ENCODE measurements around the gene ZFP36L1.

DNA sequence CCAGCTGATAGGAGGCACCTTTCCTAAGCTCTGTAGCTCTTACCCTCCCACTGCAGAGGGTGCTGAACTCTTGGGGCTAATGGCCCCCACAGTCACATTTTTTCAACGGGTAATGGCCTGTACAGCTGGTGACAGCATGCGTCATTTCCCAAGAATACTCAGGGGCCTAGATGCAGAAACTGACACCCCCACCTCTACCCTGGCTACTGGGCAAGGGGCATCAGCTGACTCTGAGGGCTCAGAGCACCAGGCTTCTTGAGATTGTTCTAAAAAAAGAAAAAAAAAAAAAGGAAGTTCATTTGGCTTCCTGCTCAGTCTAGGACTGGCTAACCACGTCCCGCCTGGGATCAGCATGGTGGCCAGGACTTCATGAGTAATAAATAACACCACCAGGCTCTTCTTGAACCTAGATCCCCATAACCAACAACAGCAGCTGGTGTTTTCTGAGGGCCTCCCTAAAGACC is 35.2 kb downstream of the ZFP36L1 start:
- TF ChIP-seq, protein P1, sequence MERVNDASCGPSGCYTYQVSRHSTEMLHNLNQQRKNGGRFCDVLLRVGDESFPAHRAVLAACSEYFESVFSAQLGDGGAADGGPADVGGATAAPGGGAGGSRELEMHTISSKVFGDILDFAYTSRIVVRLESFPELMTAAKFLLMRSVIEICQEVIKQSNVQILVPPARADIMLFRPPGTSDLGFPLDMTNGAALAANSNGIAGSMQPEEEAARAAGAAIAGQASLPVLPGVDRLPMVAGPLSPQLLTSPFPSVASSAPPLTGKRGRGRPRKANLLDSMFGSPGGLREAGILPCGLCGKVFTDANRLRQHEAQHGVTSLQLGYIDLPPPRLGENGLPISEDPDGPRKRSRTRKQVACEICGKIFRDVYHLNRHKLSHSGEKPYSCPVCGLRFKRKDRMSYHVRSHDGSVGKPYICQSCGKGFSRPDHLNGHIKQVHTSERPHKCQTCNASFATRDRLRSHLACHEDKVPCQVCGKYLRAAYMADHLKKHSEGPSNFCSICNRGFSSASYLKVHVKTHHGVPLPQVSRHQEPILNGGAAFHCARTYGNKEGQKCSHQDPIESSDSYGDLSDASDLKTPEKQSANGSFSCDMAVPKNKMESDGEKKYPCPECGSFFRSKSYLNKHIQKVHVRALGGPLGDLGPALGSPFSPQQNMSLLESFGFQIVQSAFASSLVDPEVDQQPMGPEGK (CRISPR knock-in tag; IDR thresholded peaks at IDR 0.05; ENCODE audit: borderline replicate concordance), result no peak
- TF ChIP-seq ZFP30 (CRISPR knock-in tag; IDR thresholded peaks at IDR 0.05), result no peak
- no peak for TF ChIP-seq ARNTL (CRISPR knock-in tag; IDR thresholded peaks at IDR 0.05; ENCODE audit: borderline replicate concordance, low read depth)
- TF ChIP-seq, protein P2, sequence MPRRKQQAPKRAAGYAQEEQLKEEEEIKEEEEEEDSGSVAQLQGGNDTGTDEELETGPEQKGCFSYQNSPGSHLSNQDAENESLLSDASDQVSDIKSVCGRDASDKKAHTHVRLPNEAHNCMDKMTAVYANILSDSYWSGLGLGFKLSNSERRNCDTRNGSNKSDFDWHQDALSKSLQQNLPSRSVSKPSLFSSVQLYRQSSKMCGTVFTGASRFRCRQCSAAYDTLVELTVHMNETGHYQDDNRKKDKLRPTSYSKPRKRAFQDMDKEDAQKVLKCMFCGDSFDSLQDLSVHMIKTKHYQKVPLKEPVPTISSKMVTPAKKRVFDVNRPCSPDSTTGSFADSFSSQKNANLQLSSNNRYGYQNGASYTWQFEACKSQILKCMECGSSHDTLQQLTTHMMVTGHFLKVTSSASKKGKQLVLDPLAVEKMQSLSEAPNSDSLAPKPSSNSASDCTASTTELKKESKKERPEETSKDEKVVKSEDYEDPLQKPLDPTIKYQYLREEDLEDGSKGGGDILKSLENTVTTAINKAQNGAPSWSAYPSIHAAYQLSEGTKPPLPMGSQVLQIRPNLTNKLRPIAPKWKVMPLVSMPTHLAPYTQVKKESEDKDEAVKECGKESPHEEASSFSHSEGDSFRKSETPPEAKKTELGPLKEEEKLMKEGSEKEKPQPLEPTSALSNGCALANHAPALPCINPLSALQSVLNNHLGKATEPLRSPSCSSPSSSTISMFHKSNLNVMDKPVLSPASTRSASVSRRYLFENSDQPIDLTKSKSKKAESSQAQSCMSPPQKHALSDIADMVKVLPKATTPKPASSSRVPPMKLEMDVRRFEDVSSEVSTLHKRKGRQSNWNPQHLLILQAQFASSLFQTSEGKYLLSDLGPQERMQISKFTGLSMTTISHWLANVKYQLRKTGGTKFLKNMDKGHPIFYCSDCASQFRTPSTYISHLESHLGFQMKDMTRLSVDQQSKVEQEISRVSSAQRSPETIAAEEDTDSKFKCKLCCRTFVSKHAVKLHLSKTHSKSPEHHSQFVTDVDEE (CRISPR knock-in tag; IDR thresholded peaks at IDR 0.05), result no peak
- TF ChIP-seq, protein P3, sequence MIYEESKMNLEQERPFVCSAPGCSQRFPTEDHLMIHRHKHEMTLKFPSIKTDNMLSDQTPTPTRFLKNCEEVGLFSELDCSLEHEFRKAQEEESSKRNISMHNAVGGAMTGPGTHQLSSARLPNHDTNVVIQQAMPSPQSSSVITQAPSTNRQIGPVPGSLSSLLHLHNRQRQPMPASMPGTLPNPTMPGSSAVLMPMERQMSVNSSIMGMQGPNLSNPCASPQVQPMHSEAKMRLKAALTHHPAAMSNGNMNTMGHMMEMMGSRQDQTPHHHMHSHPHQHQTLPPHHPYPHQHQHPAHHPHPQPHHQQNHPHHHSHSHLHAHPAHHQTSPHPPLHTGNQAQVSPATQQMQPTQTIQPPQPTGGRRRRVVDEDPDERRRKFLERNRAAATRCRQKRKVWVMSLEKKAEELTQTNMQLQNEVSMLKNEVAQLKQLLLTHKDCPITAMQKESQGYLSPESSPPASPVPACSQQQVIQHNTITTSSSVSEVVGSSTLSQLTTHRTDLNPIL (CRISPR knock-in tag; IDR thresholded peaks at IDR 0.05; ENCODE audit: low read depth), result no peak
- TF ChIP-seq, protein P4, sequence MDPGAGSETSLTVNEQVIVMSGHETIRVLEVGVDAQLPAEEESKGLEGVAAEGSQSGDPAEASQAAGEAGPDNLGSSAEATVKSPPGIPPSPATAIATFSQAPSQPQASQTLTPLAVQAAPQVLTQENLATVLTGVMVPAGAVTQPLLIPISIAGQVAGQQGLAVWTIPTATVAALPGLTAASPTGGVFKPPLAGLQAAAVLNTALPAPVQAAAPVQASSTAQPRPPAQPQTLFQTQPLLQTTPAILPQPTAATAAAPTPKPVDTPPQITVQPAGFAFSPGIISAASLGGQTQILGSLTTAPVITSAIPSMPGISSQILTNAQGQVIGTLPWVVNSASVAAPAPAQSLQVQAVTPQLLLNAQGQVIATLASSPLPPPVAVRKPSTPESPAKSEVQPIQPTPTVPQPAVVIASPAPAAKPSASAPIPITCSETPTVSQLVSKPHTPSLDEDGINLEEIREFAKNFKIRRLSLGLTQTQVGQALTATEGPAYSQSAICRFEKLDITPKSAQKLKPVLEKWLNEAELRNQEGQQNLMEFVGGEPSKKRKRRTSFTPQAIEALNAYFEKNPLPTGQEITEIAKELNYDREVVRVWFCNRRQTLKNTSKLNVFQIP (CRISPR knock-in tag; IDR thresholded peaks at IDR 0.05; ENCODE audit: borderline replicate concordance, low read depth), result no peak
- TF ChIP-seq ESRRG (CRISPR knock-in tag; IDR thresholded peaks at IDR 0.05), result no peak
- TF ChIP-seq ISL1 (CRISPR knock-in tag; IDR thresholded peaks at IDR 0.05), result no peak
- no peak for TF ChIP-seq TCF4 (CRISPR knock-in tag; IDR thresholded peaks at IDR 0.05; ENCODE audit: borderline replicate concordance)
- TF ChIP-seq SNAI2 (CRISPR knock-in tag; IDR thresholded peaks at IDR 0.05), result no peak
- no peak for TF ChIP-seq ZFP3 (CRISPR knock-in tag; IDR thresholded peaks at IDR 0.05)
- TF ChIP-seq, protein P5, sequence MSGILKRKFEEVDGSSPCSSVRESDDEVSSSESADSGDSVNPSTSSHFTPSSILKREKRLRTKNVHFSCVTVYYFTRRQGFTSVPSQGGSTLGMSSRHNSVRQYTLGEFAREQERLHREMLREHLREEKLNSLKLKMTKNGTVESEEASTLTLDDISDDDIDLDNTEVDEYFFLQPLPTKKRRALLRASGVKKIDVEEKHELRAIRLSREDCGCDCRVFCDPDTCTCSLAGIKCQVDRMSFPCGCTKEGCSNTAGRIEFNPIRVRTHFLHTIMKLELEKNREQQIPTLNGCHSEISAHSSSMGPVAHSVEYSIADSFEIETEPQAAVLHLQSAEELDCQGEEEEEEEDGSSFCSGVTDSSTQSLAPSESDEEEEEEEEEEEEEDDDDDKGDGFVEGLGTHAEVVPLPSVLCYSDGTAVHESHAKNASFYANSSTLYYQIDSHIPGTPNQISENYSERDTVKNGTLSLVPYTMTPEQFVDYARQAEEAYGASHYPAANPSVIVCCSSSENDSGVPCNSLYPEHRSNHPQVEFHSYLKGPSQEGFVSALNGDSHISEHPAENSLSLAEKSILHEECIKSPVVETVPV (CRISPR knock-in tag; IDR thresholded peaks at IDR 0.05), result no peak

Measured in SK-N-SH treated with all-trans-retinoic acid at 6 μM for 48 hours (cell line).